ENCODE data around the gene COTL1.
A peak's percentile ranks its signal among the peaks of the same experiment; 100 is the strongest.

COTL1 gene

DNA sequence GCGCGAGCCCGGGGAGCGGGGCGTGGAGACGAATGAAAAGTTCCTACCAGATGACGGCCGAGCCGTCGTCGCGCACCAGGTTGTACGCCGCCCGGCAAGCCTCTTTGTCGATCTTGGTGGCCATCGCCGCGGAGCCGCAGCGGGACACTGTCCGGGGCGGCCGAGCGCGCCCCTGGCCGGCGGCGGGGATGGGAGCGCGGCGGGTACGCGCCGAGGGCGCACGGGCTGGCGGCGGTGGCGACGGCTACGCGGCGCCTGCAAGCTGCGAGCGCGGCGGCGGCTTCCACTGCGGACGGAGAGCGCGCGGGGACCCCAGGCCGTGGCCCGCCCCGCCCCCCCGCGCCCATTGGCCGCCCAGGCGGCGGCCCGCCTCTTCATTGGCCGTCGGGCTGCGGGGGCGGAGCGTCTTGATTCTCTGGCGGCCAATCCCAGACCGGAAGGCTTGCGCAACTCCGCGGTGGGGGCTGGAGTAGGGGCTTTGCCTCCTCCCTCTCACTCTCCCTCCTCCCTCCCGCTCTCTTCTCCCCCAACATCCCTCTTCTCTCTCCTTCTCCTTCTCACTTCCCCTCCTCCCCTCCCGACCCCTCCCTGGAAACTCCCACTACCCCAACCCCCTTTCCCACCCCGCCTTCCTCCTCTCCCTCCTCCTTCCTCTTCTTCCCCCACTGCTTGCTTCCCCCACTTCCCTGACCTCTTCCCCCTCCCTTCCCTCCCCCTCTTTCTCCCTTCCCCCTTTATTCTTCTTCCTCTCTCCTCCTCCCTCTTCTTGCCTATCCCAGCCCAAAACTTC lies at the start of gene COTL1:
COTL1 (minus strand) TSS at position 288 of the 790 bp plus-strand sequence; CDS start at position 124, 164 bp downstream.
- H3K4me3 ChIP-seq (ENCODE audit: control insufficient read depth, low read depth, low read length) = peak within 1 kb of the TSS; percentile 96
- no peak for TF ChIP-seq CTCF (IDR thresholded peaks at IDR 0.05; ENCODE audit: control insufficient read depth, insufficient read depth, low read depth, low read length, missing control alignments)
- peak; percentile 95 for DNase-seq (ENCODE audit: low read depth)

GRCh38 chr16:84665843-84666242 lies 48.0 kb upstream of the COTL1 start:
- no peak for TF ChIP-seq CTCF (IDR thresholded peaks at IDR 0.05; ENCODE audit: control insufficient read depth, insufficient read depth, low read depth, low read length, missing control alignments)
- H3K4me3 ChIP-seq (ENCODE audit: control insufficient read depth, low read depth, low read length) = no peak overlapping the region
- no peak for DNase-seq (ENCODE audit: low read depth)

DNA sequence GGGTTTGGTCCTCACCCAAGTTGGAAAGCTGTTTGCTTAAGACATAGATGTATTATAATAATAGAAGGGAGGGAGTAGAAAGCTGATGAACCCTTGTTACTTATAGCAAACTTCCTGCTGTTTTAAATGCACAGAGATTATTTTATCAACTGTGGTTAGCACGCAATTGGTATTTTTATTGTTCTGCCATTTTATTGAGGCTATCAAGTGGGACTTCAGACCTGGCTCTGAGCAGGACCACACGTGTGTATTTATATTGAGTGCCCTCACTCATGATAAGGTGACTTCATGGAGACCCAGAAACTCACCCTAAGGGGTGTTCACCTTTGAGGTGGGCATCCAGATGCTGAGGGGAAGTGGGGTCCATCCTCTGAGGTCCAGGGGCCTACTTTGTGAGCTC lies 47.5 kb upstream of the COTL1 start:
- DNase-seq (ENCODE audit: low read depth) = no peak
- no peak for TF ChIP-seq CTCF (IDR thresholded peaks at IDR 0.05; ENCODE audit: control insufficient read depth, insufficient read depth, low read depth, low read length, missing control alignments)

GRCh38 chr16:84663433-84664101 lies 45.7 kb upstream of the COTL1 start:
- H3K4me3 ChIP-seq (ENCODE audit: control insufficient read depth, low read depth, low read length) = no peak overlapping the region
- no peak for DNase-seq (ENCODE audit: low read depth)
- no peak for TF ChIP-seq CTCF (IDR thresholded peaks at IDR 0.05; ENCODE audit: control insufficient read depth, insufficient read depth, low read depth, low read length, missing control alignments)

More for the DNA sequence above, 47.5 kb upstream of the COTL1 start:
- H3K4me3 ChIP-seq (ENCODE audit: control insufficient read depth, low read depth, low read length) = no peak overlapping the region

GRCh38 chr16:84662471-84662870 lies 44.6 kb upstream of the COTL1 start:
- DNase-seq (ENCODE audit: low read depth) = no peak
- no peak for TF ChIP-seq CTCF (IDR thresholded peaks at IDR 0.05; ENCODE audit: control insufficient read depth, insufficient read depth, low read depth, low read length, missing control alignments)
- H3K4me3 ChIP-seq (ENCODE audit: control insufficient read depth, low read depth, low read length) = no peak overlapping the region

DNA sequence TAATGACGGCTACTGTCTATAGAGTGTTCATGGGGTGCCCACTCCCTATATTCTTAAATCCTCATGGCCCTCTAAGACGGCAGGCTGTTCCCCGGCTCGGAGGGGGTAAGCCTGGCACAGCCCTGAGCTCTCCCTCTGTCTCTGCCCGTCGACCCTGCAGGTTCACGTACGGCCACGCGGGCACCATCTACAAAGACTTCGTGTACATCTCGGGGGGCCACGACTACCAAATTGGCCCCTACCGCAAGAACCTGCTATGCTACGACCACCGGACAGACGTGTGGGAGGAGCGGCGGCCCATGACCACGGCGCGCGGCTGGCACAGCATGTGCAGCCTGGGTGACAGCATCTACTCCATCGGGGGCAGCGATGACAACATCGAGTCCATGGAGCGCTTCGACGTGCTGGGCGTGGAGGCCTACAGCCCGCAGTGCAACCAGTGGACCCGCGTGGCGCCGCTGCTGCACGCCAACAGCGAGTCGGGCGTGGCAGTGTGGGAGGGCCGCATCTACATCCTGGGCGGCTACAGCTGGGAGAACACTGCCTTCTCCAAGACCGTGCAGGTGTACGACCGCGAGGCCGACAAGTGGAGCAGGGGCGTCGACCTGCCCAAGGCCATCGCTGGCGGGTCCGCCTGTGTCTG lies 43.7 kb upstream of the COTL1 start:
- DNase-seq (ENCODE audit: low read depth) = no peak
- TF ChIP-seq CTCF (IDR thresholded peaks at IDR 0.05; ENCODE audit: control insufficient read depth, insufficient read depth, low read depth, low read length, missing control alignments) = no peak
- H3K4me3 ChIP-seq (ENCODE audit: control insufficient read depth, low read depth, low read length) = no peak overlapping the region
